Urothelium cell line (cell line): ENCODE results near the gene INTS14.

Experiments used
- DNase-seq: peaks from one replicate; pipeline ENCODE4 v3.0.0; 2011; ENCODE audit warnings: low spot score, mixed read lengths
- FAIRE-seq: peaks from 2 replicates; lab custom pipeline; 2011; peaks lifted over from hg19 to GRCh38; lab: Jason Lieb, UNC

INTS14 gene

GRCh38 chr15:65610871-65611718, at the start of gene INTS14:
Gene INTS14, minus strand, starts transcription at chr15:65611131. Its CDS starts 3,751 bp downstream, at chr15:65607380.
- FAIRE-seq (peak; percentile 98), DNase-seq (peak; percentile 100)

DNA sequence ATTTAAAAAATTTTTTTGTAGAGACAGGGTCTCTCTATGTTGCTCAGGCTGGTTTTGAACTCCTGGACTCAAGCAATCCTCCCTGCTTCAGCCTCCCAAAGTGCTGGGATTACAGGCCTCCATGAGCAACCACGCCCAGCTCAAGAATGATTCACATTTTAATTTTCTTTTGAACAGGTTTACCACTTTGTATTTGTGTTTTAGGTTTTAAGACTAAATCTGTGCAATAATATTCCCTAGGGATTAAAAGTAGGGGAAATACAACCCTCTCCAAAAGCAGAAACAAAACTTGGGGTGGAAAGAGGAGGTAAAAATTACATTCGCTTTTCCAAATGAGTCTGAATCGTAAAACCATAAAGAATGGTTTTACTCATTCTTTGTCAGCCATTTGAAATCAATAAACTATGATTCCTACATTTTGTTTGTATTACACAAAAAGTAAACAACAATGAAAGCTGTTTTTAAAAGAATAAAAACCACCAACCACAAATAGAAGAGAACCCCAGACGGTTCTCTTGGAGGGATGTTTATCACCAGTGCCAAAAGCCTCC, 48.6 kb upstream of the INTS14 start:
- FAIRE-seq, result no peak
- no peak for DNase-seq

GRCh38 chr15:65655457-65655856, 44.5 kb upstream of the INTS14 start:
- no peak for DNase-seq
- no peak for FAIRE-seq

GRCh38 chr15:65655026-65655425, 44.1 kb upstream of the INTS14 start:
- no peak for FAIRE-seq
- peak; percentile 58 for DNase-seq

DNA sequence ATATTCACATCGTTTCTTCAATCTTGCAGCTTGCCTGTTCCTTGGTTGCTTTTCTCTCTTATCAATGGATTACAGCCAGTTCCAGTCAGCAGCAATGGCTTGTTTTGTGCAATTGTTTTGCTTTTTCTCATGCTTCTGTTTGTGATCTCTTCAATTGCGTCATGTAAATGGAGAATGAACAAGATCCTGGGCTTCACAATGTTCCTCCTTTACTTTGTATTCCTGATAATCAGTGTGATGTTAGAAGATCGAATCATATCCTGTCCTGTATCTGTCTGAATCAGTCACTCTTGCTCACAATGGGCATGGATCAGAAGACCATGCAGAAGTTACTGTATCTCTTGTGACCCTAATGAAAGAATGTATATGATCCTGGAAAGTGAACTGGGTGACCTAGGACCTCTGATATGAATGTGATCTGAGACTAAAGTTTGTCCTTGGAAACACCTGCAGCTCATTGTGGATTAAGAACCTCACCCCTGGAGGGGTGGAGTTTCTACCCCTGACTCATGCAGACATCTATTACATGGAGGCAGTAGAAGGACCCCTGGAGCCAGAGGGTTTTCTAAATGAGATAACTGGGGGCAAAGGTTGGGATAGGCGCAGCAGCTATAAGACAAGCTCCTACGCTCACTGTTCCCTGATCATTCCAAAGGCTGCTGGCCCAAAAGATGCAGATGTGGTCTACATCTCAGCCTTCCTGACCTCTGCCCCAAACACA, 43.0 kb upstream of the INTS14 start:
- FAIRE-seq, result no peak
- no peak for DNase-seq

- FAIRE-seq, result no peak
- DNase-seq, result no peak
Observed at GRCh38 chr15:65653341-65653740, 42.4 kb upstream of the INTS14 start.

GRCh38 chr15:65651831-65652749, 41.2 kb upstream of the INTS14 start:
- DNase-seq, result no peak
- no peak for FAIRE-seq

- DNase-seq, result no peak
- FAIRE-seq, result no peak
Observed at GRCh38 chr15:65651042-65651322, 40.1 kb upstream of the INTS14 start.

DNA sequence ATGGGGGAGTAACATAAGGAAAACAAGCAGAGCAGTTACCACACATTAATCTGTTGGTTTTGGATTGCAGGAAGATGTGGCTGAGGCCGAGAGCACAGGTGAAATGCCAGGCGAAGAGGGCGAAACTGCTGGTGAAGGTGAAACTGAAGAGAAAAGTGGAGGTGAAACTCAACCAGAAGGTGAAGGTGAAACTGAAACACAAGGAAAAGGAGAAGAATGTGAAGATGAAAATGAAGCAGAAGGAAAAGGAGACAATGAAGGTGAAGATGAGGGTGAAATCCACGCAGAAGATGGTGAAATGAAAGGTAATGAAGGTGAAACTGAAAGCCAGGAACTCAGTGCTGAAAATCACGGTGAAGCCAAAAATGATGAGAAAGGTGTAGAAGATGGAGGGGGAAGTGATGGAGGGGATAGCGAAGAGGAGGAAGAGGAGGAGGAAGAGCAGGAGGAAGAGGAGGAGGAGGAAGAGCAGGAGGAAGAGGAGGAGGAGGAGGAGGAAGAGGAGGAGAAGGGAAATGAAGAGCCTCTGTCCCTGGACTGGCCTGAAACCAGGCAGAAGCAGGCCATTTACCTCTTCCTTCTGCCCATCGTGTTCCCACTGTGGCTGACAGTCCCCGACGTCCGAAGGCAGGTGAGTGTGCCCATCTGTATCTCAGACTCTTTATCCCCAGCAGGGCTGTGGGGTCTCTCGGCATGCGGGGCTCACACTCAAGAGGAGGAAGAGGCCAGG, 39.5 kb upstream of the INTS14 start:
- no peak for FAIRE-seq

GRCh38 chr15:65646486-65646885, 35.6 kb upstream of the INTS14 start:
- DNase-seq (no peak), FAIRE-seq (no peak)

More for the DNA sequence above, 39.5 kb upstream of the INTS14 start:
- no peak for DNase-seq

GRCh38 chr15:65645392-65645791, 34.5 kb upstream of the INTS14 start:
- no peak for FAIRE-seq
- no peak for DNase-seq

DNA sequence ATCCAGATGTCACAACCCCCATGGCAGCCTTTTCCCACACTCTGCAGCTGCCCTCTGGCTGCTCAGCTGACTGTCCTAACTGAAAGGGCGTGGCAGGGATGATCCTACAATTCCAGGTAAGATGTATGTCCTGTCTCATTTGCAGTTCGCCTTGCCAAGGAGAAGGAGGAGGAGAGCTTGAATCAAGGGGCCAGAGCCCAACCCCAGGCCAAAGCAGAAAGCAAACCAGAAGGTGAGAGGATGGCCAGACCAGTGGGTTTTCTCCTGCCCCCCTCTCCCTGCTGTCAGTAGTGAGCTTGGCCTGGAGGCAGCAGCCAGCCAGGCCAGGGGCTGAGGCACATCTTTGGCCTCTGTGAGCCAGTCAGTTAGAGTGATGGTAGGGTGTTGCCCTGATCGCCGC, 33.4 kb upstream of the INTS14 start:
- no peak for FAIRE-seq
- no peak for DNase-seq

GRCh38 chr15:65642594-65642993, 31.7 kb upstream of the INTS14 start:
- DNase-seq, result no peak
- no peak for FAIRE-seq

DNA sequence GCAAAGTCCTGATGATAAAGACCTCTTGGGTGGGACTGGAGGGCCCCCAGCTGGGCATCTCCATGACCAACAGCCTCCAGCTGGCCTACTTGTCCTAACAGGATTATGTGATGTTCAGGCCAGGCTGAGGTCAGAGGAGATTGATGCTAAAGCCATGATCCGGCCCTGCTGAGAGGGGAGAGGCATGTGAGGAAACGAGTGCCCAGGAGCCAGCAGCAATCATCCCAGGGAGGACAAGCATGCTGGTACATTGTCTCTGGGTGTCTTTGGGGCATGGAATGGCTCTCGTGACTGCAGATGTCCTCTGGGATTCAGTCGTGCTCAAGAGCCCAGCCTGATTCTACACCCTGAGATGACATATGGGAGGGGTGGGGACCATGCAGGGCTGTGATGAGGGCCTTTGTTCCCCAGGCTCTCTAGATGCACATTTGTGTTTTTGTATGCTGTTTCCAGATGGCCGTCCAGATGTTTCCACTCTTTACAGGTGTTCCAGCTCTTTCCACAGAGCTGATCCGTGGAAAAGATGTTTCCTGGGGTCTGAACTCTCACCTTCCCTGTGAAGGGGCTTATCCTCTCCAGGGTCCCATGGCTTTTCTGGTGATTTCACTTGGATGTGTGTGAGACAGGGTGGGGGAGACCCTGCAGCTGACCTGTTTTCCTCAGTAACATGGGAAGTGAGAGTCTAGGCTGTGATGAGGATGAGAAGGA, 31.0 kb upstream of the INTS14 start:
- DNase-seq (no peak), FAIRE-seq (no peak)

- FAIRE-seq, result no peak
- DNase-seq, result no peak
Observed at GRCh38 chr15:65639509-65639908, 28.6 kb upstream of the INTS14 start.

DNA sequence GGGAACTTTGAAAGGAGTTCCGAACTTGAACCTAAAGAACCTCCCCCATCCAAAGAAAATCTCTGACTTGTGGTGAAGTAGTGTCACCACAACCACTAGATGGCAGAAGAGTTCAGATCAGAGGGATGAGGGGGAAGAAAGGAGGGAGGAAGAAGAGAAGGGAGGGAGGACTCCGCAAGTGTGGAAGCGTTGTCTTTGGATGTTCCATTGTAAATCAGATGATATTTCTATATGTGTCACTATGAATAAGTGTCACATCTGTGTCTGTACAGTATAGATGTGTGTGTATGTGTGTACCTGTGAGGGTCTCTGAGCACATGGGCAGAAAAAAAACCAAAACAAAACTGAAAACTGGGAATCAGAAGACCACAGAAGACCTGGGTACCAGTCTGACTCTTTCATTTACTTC, 27.8 kb upstream of the INTS14 start:
- no peak for FAIRE-seq
- DNase-seq, result peak; percentile 90

- FAIRE-seq, result no peak
- no peak for DNase-seq
Observed at GRCh38 chr15:65638109-65638508, 27.2 kb upstream of the INTS14 start.

DNA sequence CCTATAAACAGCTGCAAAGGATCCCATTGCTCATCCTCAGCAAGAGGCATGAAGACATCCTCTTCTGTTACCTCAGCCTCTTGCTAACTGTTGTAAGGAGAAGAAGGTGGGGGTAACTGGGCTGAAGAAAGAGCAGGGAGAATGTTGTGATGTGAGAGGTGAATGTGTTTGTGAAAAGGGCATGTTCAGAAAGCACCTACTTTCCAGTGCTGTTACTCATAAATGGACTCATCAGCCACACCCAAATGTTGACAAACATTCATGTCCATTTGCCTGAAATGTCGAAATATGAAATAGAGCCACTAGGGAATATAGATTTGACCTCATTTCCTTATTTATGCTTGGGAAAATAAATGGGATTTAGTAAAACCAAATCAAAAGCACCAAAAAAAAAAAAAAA, 23.4 kb upstream of the INTS14 start:
- DNase-seq (no peak), FAIRE-seq (no peak)

DNA sequence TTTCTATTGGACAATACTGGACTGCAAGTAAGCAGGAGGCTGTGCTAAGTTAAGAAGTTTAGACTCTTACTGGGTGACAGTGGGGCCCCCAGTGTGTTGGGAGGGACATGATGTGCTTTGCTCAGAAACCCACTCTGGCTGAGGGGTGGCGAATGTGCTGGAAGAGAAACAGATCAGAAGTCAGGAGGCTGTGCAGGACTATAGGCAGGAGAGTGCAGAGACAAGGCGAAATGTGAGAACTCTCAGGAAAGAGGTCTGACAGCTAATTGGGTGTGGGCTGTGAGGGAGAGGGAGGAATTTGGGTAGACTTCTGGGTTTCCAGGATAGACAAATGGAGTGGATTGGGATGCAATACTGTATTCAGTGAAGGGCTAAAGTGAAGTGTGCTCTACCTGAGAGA, 22.8 kb upstream of the INTS14 start:
- DNase-seq, result no peak
- FAIRE-seq, result no peak
